Activated CD4-positive, alpha-beta T cell treated with anti-CD3 and anti-CD28 coated beads, Interleukin-2, amount 10 ng/mL, durations not matched to agents 24 days and 14 days (primary cell): ENCODE data around the gene DEFB131B. TPM values are rescaled to one million over a fixed set of nuclear protein-coding genes. Genes with fewer than 3 reads are reported as not detected.
A peak's percentile ranks its signal among the peaks of the same experiment; 100 is the strongest.
"Not testable (repeated sequence)": the region's sequence is repeated elsewhere in the genome, so short reads cannot be mapped to it uniquely, and the experiment has no call there.

Experiments used
- DNase-seq: peaks from one replicate; pipeline ENCODE4 v3.0.0; 2022
- H3K27ac Mint-ChIP-seq: one replicate; pipeline ENCODE4 v1.8.0; 2022; ENCODE audit warnings: mild to moderate bottlenecking, mixed read lengths
- H3K27me3 Mint-ChIP-seq: one replicate; pipeline ENCODE4 v1.8.0; 2022; ENCODE audit warnings: mixed read lengths
- H3K36me3 Mint-ChIP-seq: one replicate; pipeline ENCODE4 v1.8.0; 2022; ENCODE audit warnings: low read depth, mild to moderate bottlenecking, mixed read lengths
- H3K4me1 Mint-ChIP-seq: one replicate; pipeline ENCODE4 v1.8.0; 2021; ENCODE audit warnings: mixed read lengths
- H3K4me3 Mint-ChIP-seq: one replicate; pipeline ENCODE4 v1.8.0; 2022; ENCODE audit warnings: mild to moderate bottlenecking, moderate library complexity, mixed read lengths
- H3K9me3 Mint-ChIP-seq: one replicate; pipeline ENCODE4 v1.8.0; 2021; ENCODE audit warnings: mixed read lengths
- intact Hi-C: fragments of 100-400 bp; cut with micrococcal nuclease; formaldehyde crosslinking; loops from one replicate; pipeline ENCODE4 v1.15.1; 2023
- total RNA-seq: library from RNA; stranded (reverse); gene quantifications from 2 replicates; pipeline ENCODE4 v1.2.3, GENCODE V29; 2022

The DEFB131B gene
- not detected in 2 replicates for total RNA-seq

- DNase-seq, H3K27ac Mint-ChIP-seq, intact Hi-C loops, H3K9me3 Mint-ChIP-seq, H3K4me3 Mint-ChIP-seq, H3K27me3 Mint-ChIP-seq, H3K4me1 Mint-ChIP-seq: not testable (repeated sequence)
- peaks cover 18% of the 10 kb centered on the region for H3K36me3 Mint-ChIP-seq
Measured at GRCh38 chr11:71878059-71878458, at the start of gene DEFB131B. TSS of gene DEFB131B (plus strand) at chr11:71878453. CDS start at chr11:71878453, 0 bp downstream.

GRCh38 chr11:71829247-71829646 lies 49.0 kb upstream of the DEFB131B start:
- H3K36me3 Mint-ChIP-seq, H3K4me3 Mint-ChIP-seq, H3K27ac Mint-ChIP-seq, H3K9me3 Mint-ChIP-seq, intact Hi-C loops, H3K27me3 Mint-ChIP-seq, H3K4me1 Mint-ChIP-seq, DNase-seq: not testable (repeated sequence)

- intact Hi-C loops, H3K4me1 Mint-ChIP-seq, H3K9me3 Mint-ChIP-seq, H3K4me3 Mint-ChIP-seq, DNase-seq, H3K27me3 Mint-ChIP-seq, H3K36me3 Mint-ChIP-seq, H3K27ac Mint-ChIP-seq: not testable (repeated sequence)
Measured at GRCh38 chr11:71829686-71830085, 48.6 kb upstream of the DEFB131B start.

- H3K4me1 Mint-ChIP-seq, DNase-seq, H3K4me3 Mint-ChIP-seq, H3K36me3 Mint-ChIP-seq, H3K27me3 Mint-ChIP-seq, H3K9me3 Mint-ChIP-seq, H3K27ac Mint-ChIP-seq, intact Hi-C loops: not testable (repeated sequence)
Measured at GRCh38 chr11:71832811-71833210, 45.4 kb upstream of the DEFB131B start, which contains the start of gene DEFB108B. TSS of gene DEFB108B (plus strand) at chr11:71833200. CDS start at chr11:71833200, 0 bp downstream.

GRCh38 chr11:71842720-71843119 lies 35.5 kb upstream of the DEFB131B start:
- intact Hi-C loops = not testable (repeated sequence)

GRCh38 chr11:71843355-71843754 lies 34.9 kb upstream of the DEFB131B start:
- H3K27me3 Mint-ChIP-seq = peaks cover 17% of the 10 kb centered on the region
- H3K4me3 Mint-ChIP-seq, H3K9me3 Mint-ChIP-seq, H3K27ac Mint-ChIP-seq, DNase-seq, H3K36me3 Mint-ChIP-seq, intact Hi-C loops, H3K4me1 Mint-ChIP-seq: not testable (repeated sequence)

More at GRCh38 chr11:71842720-71843119, 35.5 kb upstream of the DEFB131B start:
- H3K4me3 Mint-ChIP-seq, H3K27ac Mint-ChIP-seq, H3K4me1 Mint-ChIP-seq, H3K9me3 Mint-ChIP-seq, H3K36me3 Mint-ChIP-seq, DNase-seq: not testable (repeated sequence)
- peaks cover 17% of the 10 kb centered on the region for H3K27me3 Mint-ChIP-seq

- DNase-seq = no peak
- Mint-ChIP-seq H3K4me1 (no peaks in the 10 kb centered on the region), H3K36me3 (no peaks in the 10 kb centered on the region), H3K27ac (no peak overlapping the region), H3K27me3 (peaks cover 14% of the 10 kb centered on the region), H3K4me3 (no peak overlapping the region), H3K9me3 (peaks cover 6% of the 10 kb centered on the region)
- intact Hi-C loops = no loop called here
Measured at GRCh38 chr11:71843858-71844257, 34.4 kb upstream of the DEFB131B start.

- H3K36me3 Mint-ChIP-seq, DNase-seq, H3K27me3 Mint-ChIP-seq, H3K4me1 Mint-ChIP-seq, H3K27ac Mint-ChIP-seq, H3K9me3 Mint-ChIP-seq, H3K4me3 Mint-ChIP-seq, intact Hi-C loops: not testable (repeated sequence)
Measured at GRCh38 chr11:71853895-71854294, 24.4 kb upstream of the DEFB131B start.

- H3K36me3 Mint-ChIP-seq, H3K4me1 Mint-ChIP-seq, DNase-seq, intact Hi-C loops, H3K9me3 Mint-ChIP-seq, H3K27ac Mint-ChIP-seq, H3K4me3 Mint-ChIP-seq, H3K27me3 Mint-ChIP-seq: not testable (repeated sequence)
Measured at GRCh38 chr11:71855880-71856279, 22.4 kb upstream of the DEFB131B start.

GRCh38 chr11:71860835-71861234 lies 17.4 kb upstream of the DEFB131B start:
- intact Hi-C loops, H3K27ac Mint-ChIP-seq, DNase-seq, H3K27me3 Mint-ChIP-seq, H3K9me3 Mint-ChIP-seq, H3K4me3 Mint-ChIP-seq, H3K4me1 Mint-ChIP-seq, H3K36me3 Mint-ChIP-seq: not testable (repeated sequence)

- H3K9me3 Mint-ChIP-seq, H3K27ac Mint-ChIP-seq, H3K27me3 Mint-ChIP-seq, H3K4me1 Mint-ChIP-seq, intact Hi-C loops, H3K36me3 Mint-ChIP-seq, H3K4me3 Mint-ChIP-seq: not testable (repeated sequence)
- DNase-seq = peak; percentile 76
Measured at GRCh38 chr11:71863978-71864627, 14.2 kb upstream of the DEFB131B start.

- H3K4me1 Mint-ChIP-seq, H3K9me3 Mint-ChIP-seq, H3K4me3 Mint-ChIP-seq, H3K27ac Mint-ChIP-seq, H3K36me3 Mint-ChIP-seq, DNase-seq, intact Hi-C loops, H3K27me3 Mint-ChIP-seq: not testable (repeated sequence)
Measured at GRCh38 chr11:71867209-71867608, 11.0 kb upstream of the DEFB131B start.

- H3K36me3 Mint-ChIP-seq, H3K27me3 Mint-ChIP-seq, H3K4me3 Mint-ChIP-seq, H3K9me3 Mint-ChIP-seq, H3K27ac Mint-ChIP-seq, DNase-seq, H3K4me1 Mint-ChIP-seq, intact Hi-C loops: not testable (repeated sequence)
Measured at GRCh38 chr11:71869931-71870330, 8.3 kb upstream of the DEFB131B start.

GRCh38 chr11:71870661-71871060 lies 7.6 kb upstream of the DEFB131B start:
- H3K27me3 Mint-ChIP-seq, H3K9me3 Mint-ChIP-seq, H3K4me3 Mint-ChIP-seq, DNase-seq, H3K36me3 Mint-ChIP-seq, intact Hi-C loops, H3K4me1 Mint-ChIP-seq, H3K27ac Mint-ChIP-seq: not testable (repeated sequence)

GRCh38 chr11:71876262-71876661 lies 2.0 kb upstream of the DEFB131B start:
- H3K9me3 Mint-ChIP-seq, H3K4me1 Mint-ChIP-seq, H3K4me3 Mint-ChIP-seq, intact Hi-C loops, H3K27ac Mint-ChIP-seq, H3K27me3 Mint-ChIP-seq, DNase-seq: not testable (repeated sequence)
- peaks cover 16% of the 10 kb centered on the region for H3K36me3 Mint-ChIP-seq
